Upper lobe of left lung (tissue), 6 donors: ENCODE results near the gene SLX4IP. TPM values are rescaled to one million over a fixed set of nuclear protein-coding genes. Genes with fewer than 3 reads are reported as not detected.
"Not testable (repeated sequence)": the region's sequence is repeated elsewhere in the genome, so short reads cannot be mapped to it uniquely, and the experiment has no call there.

ENCODE experiments used
- ATAC-seq, 2 donors: fragments of 200-7000 bp; cut with Tn5 transposase; one replicate each; pipeline ENCODE4 v1.9.1; 2022; ENCODE audit warnings: mild to moderate bottlenecking in 2 of 2, moderate library complexity in 2 of 2; ENCODE audit not compliant: low FRiP score in 2 of 2
- DNase-seq, 2 donors: peaks; one replicate each; pipeline ENCODE4 v3.0.0-alpha.2; 2019 to 2020
- H3K27ac ChIP-seq, 4 donors: fragments of 200-600 bp; sonication (generic); one replicate each; pipeline ENCODE4 v1.5.1; 2016 to 2019
- H3K27me3 ChIP-seq, 4 donors: fragments of 200-600 bp; sonication (generic); one replicate each; pipeline ENCODE4 v1.5.1; 2017 to 2019
- H3K36me3 ChIP-seq, 4 donors: fragments of 200-600 bp; sonication (generic); one replicate each; pipeline ENCODE4 v1.5.1; 2016 to 2019
- H3K4me1 ChIP-seq, 4 donors: fragments of 200-600 bp; sonication (generic); one replicate each; pipeline ENCODE4 v1.5.1; 2018 to 2019
- H3K4me3 ChIP-seq, 4 donors: fragments of 200-600 bp; sonication (generic); one replicate each; pipeline ENCODE4 v1.5.1; 2017 to 2019; ENCODE audit warnings: mild to moderate bottlenecking in 2 of 4, moderate library complexity in 1 of 4
- H3K9me3 ChIP-seq, 4 donors: fragments of 200-600 bp; sonication (generic); one replicate each; pipeline ENCODE4 v1.5.1; 2018 to 2019
- CTCF ChIP-seq, 6 experiments: fragments of 450-650 bp in 4 of 6; fragments of 200-600 bp in 2 of 6; sonication (generic) in 2 of 6; IDR thresholded peaks; one replicate each; pipeline ENCODE4 v1.5.1; 2016 to 2019; ENCODE audit warnings: antibody characterized with exemption in 6 of 6
- EP300 ChIP-seq, 4 donors: sonication (generic); formaldehyde crosslinking; IDR thresholded peaks; one replicate each; pipeline ENCODE4 v1.5.1; 2017; ENCODE audit warnings: antibody characterized with exemption in 4 of 4, control low read depth in 2 of 4
- POLR2A ChIP-seq, 4 donors: fragments of 450-650 bp; IDR thresholded peaks; one replicate each; pipeline ENCODE4 v1.5.1; 2016 to 2017; ENCODE audit warnings: antibody characterized with exemption in 4 of 4, mild to moderate bottlenecking in 2 of 4
- POLR2AphosphoS5 ChIP-seq, 2 donors: sonication (generic); formaldehyde crosslinking; IDR thresholded peaks; one replicate each; pipeline ENCODE4 v1.5.1; 2017; ENCODE audit warnings: antibody characterized with exemption in 2 of 2
- WGBS, 2 donors: methylation state at CpG; one replicate each; pipeline ENCODE4 v1.1.5; 2017 to 2018; 5-methylcytosine and 5-hydroxymethylcytosine counted together
- total RNA-seq, 6 donors: library from RNA; depleted of rRNA in 4 of 6; stranded (reverse); fragments of >200 nt in 4 of 6; gene quantifications; one replicate each; pipeline versions ENCODE4 v1.1.0 to v1.2.1, GENCODE V29; 2016 to 2021
- donor health status: DM: no; HTN: no; CAD: no; lungs with moderate emphysema.
- donor health status: DM: no; HTN: yes; CAD: no; lungs with severe emphysema.

Gene SLX4IP
- total RNA-seq, 6 donors from 2014 or later: 3.2 to 6.0 (median 4.5) TPM

GRCh38 chr20:10390709-10391108 lies 44.4 kb upstream of the SLX4IP start:
- Histone ChIP-seq H3K36me3 (no peaks in the 10 kb centered on the region), H3K4me3 (no peak overlapping the region), H3K4me1 (no peaks in the 10 kb centered on the region), H3K9me3 (no peaks in the 10 kb centered on the region), H3K27ac (no peak overlapping the region), H3K27me3 (no peaks in the 10 kb centered on the region)
- ATAC-seq (no peak), DNase-seq (no peak)
- 92% methylated on average over 2 of the region's 2 CpGs for WGBS, 2 donors
- TF ChIP-seq POLR2AphosphoS5 (IDR thresholded peaks at IDR 0.05) (no peak), EP300 (IDR thresholded peaks at IDR 0.05) (no peak), POLR2A (IDR thresholded peaks at IDR 0.05) (no peak), CTCF (IDR thresholded peaks at IDR 0.05) (no peak)

DNA sequence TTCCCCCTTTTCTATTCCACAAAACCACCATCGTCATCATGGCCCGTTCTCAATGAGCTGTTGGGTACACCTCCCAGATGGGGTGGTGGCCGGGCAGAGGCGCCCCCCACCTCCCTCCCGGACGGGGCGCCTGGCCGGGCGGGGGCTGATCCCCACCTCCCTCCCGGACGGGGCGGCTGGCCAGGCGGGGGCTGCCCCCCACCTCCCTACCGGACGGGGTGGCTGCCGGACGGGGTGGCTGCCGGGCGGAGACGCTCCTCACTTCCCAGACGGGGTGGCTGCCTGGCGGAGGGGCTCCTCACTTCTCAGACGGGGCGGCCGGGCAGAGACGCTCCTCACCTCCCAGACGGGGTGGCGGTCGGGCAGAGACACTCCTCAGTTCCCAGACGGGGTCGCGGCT lies 40.4 kb upstream of the SLX4IP start:
- not testable (repeated sequence) for H3K27me3 ChIP-seq, H3K27ac ChIP-seq, H3K9me3 ChIP-seq, H3K4me1 ChIP-seq, H3K4me3 ChIP-seq, ATAC-seq, H3K36me3 ChIP-seq
- 93% methylated on average over 13 of the region's 32 CpGs; no CpG with 5 or more reads in 1 of the 2 donors for WGBS, 2 donors
- peak in 1 of 2 donors; percentile 57 for DNase-seq

DNA sequence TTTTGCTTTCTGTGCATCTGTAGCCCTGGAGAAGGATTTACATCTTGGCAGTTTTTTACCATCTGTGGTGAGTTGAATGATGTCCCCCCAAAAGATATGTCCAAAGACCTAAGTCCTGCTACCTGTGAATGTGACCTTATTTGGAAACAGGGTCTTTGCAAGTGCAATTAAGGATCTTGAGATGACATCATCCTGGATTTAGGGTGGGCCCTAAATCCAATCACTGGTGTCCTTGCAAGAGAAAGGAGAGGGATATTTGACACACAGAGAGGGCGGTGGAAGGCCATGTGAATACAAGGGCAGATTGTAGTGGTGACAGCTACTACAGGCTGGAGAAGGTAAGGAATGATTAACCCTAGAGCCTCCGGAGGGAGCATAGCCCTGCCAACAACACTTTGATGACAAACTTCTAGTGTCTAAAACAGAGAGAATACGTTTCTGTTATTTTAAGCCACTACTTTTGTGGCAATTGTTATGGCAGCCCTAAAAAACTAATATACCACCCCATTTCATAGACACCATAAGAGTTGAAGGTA lies 36.2 kb upstream of the SLX4IP start:
- no peak overlapping the region for H3K27ac ChIP-seq
- H3K9me3 ChIP-seq: no peaks in the 10 kb centered on the region
- ATAC-seq: no peak
- H3K4me1 ChIP-seq: no peaks in the 10 kb centered on the region
- no peak for TF ChIP-seq EP300 (IDR thresholded peaks at IDR 0.05)
- H3K36me3 ChIP-seq: no peaks in the 10 kb centered on the region
- no peak for DNase-seq
- 78% methylated on average over 3 of the region's 3 CpGs for WGBS, 2 donors
- no peaks in the 10 kb centered on the region for H3K27me3 ChIP-seq
- H3K4me3 ChIP-seq: no peak overlapping the region

GRCh38 chr20:10402938-10403608 lies 32.0 kb upstream of the SLX4IP start:
- WGBS, 2 donors: 86% methylated on average over 3 of the region's 3 CpGs
- TF ChIP-seq POLR2AphosphoS5 (IDR thresholded peaks at IDR 0.05): no peak
- TF ChIP-seq EP300 (IDR thresholded peaks at IDR 0.05): no peak
- TF ChIP-seq CTCF (IDR thresholded peaks at IDR 0.05): no peak
- TF ChIP-seq POLR2A (IDR thresholded peaks at IDR 0.05): no peak
- no peaks in the 10 kb centered on the region for H3K4me1 ChIP-seq
- H3K36me3 ChIP-seq: peaks cover 0 to 27% (median 5%) of the 10 kb centered on the region in 4 donors
- no peak overlapping the region for H3K27ac ChIP-seq
- no peaks in the 10 kb centered on the region for H3K9me3 ChIP-seq
- peak in 1 of 2 donors; percentile 14 for ATAC-seq
- no peaks in the 10 kb centered on the region for H3K27me3 ChIP-seq
- H3K4me3 ChIP-seq: no peak overlapping the region
- no peak for DNase-seq

- 66 to 84% methylated on average over 2 of the region's 2 CpGs for WGBS, 2 donors
- ATAC-seq (no peak), DNase-seq (no peak)
- H3K4me1 ChIP-seq: no peaks in the 10 kb centered on the region
- H3K4me3 ChIP-seq: no peak overlapping the region
- TF ChIP-seq CTCF (IDR thresholded peaks at IDR 0.05) (no peak), EP300 (IDR thresholded peaks at IDR 0.05) (no peak), POLR2A (IDR thresholded peaks at IDR 0.05) (no peak), POLR2AphosphoS5 (IDR thresholded peaks at IDR 0.05) (no peak)
- no peaks in the 10 kb centered on the region for H3K9me3 ChIP-seq
- H3K27ac ChIP-seq: no peak overlapping the region
- H3K36me3 ChIP-seq: peaks cover 0 to 27% (median 5%) of the 10 kb centered on the region in 4 donors
- H3K27me3 ChIP-seq: no peaks in the 10 kb centered on the region
These were observed 31.0 kb upstream of the SLX4IP start for GRCh38 chr20:10404023-10404628.
